Vagina (tissue), 2 donors: ENCODE results near the gene ERC2. TPM values are rescaled to one million over a fixed set of nuclear protein-coding genes. Genes with fewer than 3 reads are reported as not detected.
A peak's percentile ranks its signal among the peaks of the same experiment; 100 is the strongest.

Experiments used
- DNase-seq, 2 donors: peaks; one replicate each; pipeline ENCODE4 v3.0.0-alpha.2; 2017; ENCODE audit errors: extremely low spot score in 2 of 2
- H3K27ac ChIP-seq: fragments of 200-600 bp; sonication (generic); one replicate; pipeline ENCODE4 v1.5.1; 2019
- H3K27me3 ChIP-seq: fragments of 200-600 bp; sonication (generic); one replicate; pipeline ENCODE4 v1.5.1; 2019
- H3K36me3 ChIP-seq, 2 donors: fragments of 200-600 bp; sonication (generic); one replicate each; pipeline ENCODE4 v1.5.1; 2017 to 2019
- H3K4me1 ChIP-seq: fragments of 200-600 bp; sonication (generic); one replicate; pipeline ENCODE4 v1.5.1; 2019
- H3K4me3 ChIP-seq, 2 donors: fragments of 200-600 bp; sonication (generic); 1 replicate in 1 of 2; 2 replicates in 1 of 2; pipeline ENCODE4 v1.5.1; 2016 to 2019
- H3K9me3 ChIP-seq: fragments of 200-600 bp; sonication (generic); one replicate; pipeline ENCODE4 v1.5.1; 2019
- POLR2A ChIP-seq, 2 donors: fragments of 450-650 bp; IDR thresholded peaks; one replicate each; pipeline ENCODE4 v1.6.1; 2017; ENCODE audit warnings: antibody characterized with exemption in 2 of 2, mild to moderate bottlenecking in 2 of 2, moderate library complexity in 2 of 2
- POLR2AphosphoS5 ChIP-seq, 2 donors: sonication (generic); formaldehyde crosslinking; IDR thresholded peaks; one replicate each; pipeline ENCODE4 v1.9.0; 2017; ENCODE audit warnings: antibody characterized with exemption in 2 of 2, mild to moderate bottlenecking in 2 of 2, low read depth in 1 of 2; ENCODE audit not compliant: insufficient read depth in 1 of 2
- intact Hi-C: fragments of 100-400 bp; cut with DNase I; formaldehyde crosslinking; loops from one replicate; pipeline ENCODE4 v1.15.1; 2023
- total RNA-seq: library from RNA; depleted of rRNA; stranded (reverse); fragments of >200 nt; gene quantifications from one replicate; pipeline ENCODE4 v1.2.3, GENCODE V29; 2016
- TF ChIP-seq, protein P1 (sequence below), 3 experiments: fragments of 450-650 bp in 2 of 3; fragments of 200-600 bp in 1 of 3; sonication (generic) in 1 of 3; IDR thresholded peaks; one replicate each; pipeline ENCODE4 v1.5.1; 2017 to 2019; ENCODE audit warnings: antibody characterized with exemption in 3 of 3, mild to moderate bottlenecking in 2 of 3, moderate library complexity in 2 of 3

Gene ERC2
- total RNA-seq, 1 donor from 2014 or later = 1.2 TPM

DNA sequence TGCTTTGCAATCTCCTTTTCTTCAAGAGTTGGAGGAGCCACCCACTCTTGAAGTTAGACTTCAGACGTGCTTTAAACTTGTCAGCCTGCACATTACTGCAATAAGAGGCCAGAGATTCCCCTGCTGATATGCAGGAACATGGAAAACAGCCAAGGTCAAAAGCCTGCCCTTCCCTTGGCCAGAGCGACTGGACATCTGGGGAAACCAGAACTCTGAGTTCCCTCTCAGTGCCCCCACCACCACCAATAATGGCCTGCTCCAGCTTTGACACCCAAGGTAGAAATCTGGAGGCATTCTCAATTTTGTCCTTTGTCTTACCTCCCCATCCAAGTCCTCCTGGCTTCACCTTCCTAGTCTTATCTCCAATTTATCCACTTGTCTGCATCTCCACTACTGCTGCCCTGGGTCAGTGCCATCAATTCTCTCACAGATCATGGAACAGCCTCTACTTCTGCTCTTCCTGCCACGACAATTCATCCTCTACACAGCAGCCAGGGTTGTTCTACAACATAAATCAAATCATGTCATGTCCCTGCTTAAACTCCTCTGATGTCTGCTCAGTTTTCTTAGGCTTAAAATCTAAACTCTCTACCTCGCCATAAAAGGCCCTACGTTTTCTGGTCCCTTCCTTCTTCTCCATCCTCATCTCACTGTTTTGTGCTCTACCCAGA is 789.6 kb downstream of the ERC2 start:
- Histone ChIP-seq H3K36me3 (no peaks in the 10 kb centered on the region), H3K9me3 (no peaks in the 10 kb centered on the region), H3K4me3 (no peak overlapping the region), H3K27me3 (no peaks in the 10 kb centered on the region), H3K27ac (no peak overlapping the region), H3K4me1 (no peaks in the 10 kb centered on the region)
- no peak for DNase-seq
- intact Hi-C loops = no loop called here
- no peak for TF ChIP-seq POLR2AphosphoS5 (IDR thresholded peaks at IDR 0.05; ENCODE audit: insufficient read depth in 1 of 2, low read depth in 1 of 2)
- TF ChIP-seq, protein P1, sequence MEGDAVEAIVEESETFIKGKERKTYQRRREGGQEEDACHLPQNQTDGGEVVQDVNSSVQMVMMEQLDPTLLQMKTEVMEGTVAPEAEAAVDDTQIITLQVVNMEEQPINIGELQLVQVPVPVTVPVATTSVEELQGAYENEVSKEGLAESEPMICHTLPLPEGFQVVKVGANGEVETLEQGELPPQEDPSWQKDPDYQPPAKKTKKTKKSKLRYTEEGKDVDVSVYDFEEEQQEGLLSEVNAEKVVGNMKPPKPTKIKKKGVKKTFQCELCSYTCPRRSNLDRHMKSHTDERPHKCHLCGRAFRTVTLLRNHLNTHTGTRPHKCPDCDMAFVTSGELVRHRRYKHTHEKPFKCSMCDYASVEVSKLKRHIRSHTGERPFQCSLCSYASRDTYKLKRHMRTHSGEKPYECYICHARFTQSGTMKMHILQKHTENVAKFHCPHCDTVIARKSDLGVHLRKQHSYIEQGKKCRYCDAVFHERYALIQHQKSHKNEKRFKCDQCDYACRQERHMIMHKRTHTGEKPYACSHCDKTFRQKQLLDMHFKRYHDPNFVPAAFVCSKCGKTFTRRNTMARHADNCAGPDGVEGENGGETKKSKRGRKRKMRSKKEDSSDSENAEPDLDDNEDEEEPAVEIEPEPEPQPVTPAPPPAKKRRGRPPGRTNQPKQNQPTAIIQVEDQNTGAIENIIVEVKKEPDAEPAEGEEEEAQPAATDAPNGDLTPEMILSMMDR (IDR thresholded peaks at IDR 0.05) = no peak

DNA sequence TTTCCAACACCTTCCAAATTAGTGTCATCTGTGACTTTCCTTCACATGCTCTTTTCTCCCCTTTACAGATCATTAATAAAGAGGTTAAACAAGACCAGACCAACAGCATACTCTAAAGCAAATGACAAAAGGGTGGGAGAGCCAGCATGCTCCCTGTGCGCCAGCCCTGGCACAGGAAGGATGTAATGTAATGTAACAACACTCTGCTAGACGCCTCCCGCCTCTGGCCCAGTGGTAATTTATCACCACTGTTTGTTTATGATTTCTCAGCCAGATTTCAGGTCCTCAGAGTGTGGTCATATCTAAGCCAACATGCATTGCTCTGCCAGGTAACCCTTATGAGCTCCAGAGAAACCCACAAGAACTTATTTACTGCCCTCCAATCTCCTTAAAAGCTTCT is 791.6 kb downstream of the ERC2 start:
- H3K4me1 ChIP-seq = no peaks in the 10 kb centered on the region
- H3K36me3 ChIP-seq = no peaks in the 10 kb centered on the region
- no peak overlapping the region for H3K4me3 ChIP-seq
- DNase-seq = no peak
- no peaks in the 10 kb centered on the region for H3K9me3 ChIP-seq
- no peak for TF ChIP-seq POLR2A (IDR thresholded peaks at IDR 0.05)
- no peak for TF ChIP-seq POLR2AphosphoS5 (IDR thresholded peaks at IDR 0.05; ENCODE audit: insufficient read depth in 1 of 2, low read depth in 1 of 2)
- TF ChIP-seq, protein P1 (IDR thresholded peaks at IDR 0.05) = no peak
- intact Hi-C loops = no loop called here
- no peak overlapping the region for H3K27ac ChIP-seq
- H3K27me3 ChIP-seq = no peaks in the 10 kb centered on the region

DNA sequence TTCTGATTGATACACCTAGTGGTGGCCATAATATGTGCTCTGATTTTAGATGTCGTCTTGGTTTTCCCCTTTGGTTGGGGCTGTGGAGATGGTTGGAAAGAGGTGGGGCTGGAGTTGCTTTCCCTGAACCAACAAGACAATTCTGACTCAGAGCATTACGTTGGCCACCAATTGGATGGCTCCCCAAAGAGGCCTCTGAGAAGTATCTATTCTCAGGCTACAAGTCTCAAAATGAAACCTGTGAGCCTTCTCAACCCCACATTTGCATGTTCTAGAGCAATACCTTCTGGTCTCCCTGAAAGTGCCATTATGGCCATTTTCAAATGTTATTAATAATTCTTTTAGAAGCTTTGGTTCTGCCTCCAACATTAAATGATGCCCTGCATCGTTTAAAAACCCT is 792.8 kb downstream of the ERC2 start:
- Histone ChIP-seq H3K9me3 (no peaks in the 10 kb centered on the region), H3K27ac (no peak overlapping the region), H3K27me3 (no peaks in the 10 kb centered on the region), H3K4me1 (no peaks in the 10 kb centered on the region), H3K36me3 (no peaks in the 10 kb centered on the region), H3K4me3 (no peak overlapping the region)
- intact Hi-C loops = no loop called here
- TF ChIP-seq POLR2AphosphoS5 (IDR thresholded peaks at IDR 0.05; ENCODE audit: insufficient read depth in 1 of 2, low read depth in 1 of 2) = no peak
- TF ChIP-seq, protein P1 (IDR thresholded peaks at IDR 0.05) = no peak
- TF ChIP-seq POLR2A (IDR thresholded peaks at IDR 0.05) = no peak
- no peak for DNase-seq

DNA sequence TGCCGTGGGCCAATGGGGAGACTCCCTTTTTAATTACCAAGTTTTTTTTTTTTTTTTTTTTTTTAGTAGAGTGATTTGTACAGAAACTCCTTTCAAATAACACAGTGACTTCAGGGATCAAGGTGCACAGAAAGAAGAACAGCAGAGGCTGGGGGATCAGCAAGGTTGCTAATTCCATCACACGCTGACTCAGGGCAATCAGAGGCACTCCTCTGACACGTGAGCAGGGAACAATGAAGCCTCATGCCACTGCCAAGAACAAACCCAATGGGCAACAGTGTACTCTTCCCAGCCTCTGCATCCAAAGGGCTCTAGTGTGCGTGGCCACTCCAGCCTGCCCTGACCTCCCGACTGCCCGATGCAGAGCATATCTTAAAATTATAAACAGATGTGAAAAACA is 794.5 kb downstream of the ERC2 start:
- Histone ChIP-seq H3K9me3 (no peaks in the 10 kb centered on the region), H3K27me3 (no peaks in the 10 kb centered on the region), H3K4me1 (peaks cover 3% of the 10 kb centered on the region), H3K27ac (no peak overlapping the region), H3K4me3 (no peak overlapping the region), H3K36me3 (no peaks in the 10 kb centered on the region)
- no peak for DNase-seq
- intact Hi-C loops = no loop called here
- TF ChIP-seq, protein P1 (IDR thresholded peaks at IDR 0.05) = no peak
- no peak for TF ChIP-seq POLR2A (IDR thresholded peaks at IDR 0.05)
- TF ChIP-seq POLR2AphosphoS5 (IDR thresholded peaks at IDR 0.05; ENCODE audit: insufficient read depth in 1 of 2, low read depth in 1 of 2) = no peak

DNA sequence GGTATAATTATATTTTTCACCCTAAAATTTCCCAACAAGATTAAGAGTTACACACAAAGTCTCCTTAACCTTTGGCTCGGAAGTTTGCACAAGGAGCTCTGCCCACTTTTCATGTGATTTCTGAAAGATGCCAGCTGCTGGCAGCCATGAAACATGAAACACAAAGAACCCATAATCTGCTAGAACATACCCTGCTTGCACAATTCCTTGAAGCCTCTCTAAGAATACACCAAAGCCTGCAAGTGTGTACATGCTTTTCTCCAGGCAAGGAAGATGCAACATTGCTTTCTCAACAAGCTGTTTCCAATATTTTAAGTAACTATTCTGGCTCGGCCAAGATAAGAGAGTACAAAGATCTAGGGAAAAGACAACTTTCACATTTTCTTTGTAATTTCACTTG is 799.1 kb downstream of the ERC2 start:
- Histone ChIP-seq H3K36me3 (no peaks in the 10 kb centered on the region), H3K9me3 (no peaks in the 10 kb centered on the region), H3K4me3 (no peak overlapping the region), H3K4me1 (peaks cover 3% of the 10 kb centered on the region), H3K27ac (no peak overlapping the region), H3K27me3 (no peaks in the 10 kb centered on the region)
- DNase-seq = no peak
- TF ChIP-seq POLR2AphosphoS5 (IDR thresholded peaks at IDR 0.05; ENCODE audit: insufficient read depth in 1 of 2, low read depth in 1 of 2) = peak in 1 of 2 donors; percentile 33
- TF ChIP-seq, protein P1 (IDR thresholded peaks at IDR 0.05) = no peak
- no peak for TF ChIP-seq POLR2A (IDR thresholded peaks at IDR 0.05)
- intact Hi-C loops = no loop called here
